Measurements from ENCODE around the gene PARP15. TPM values are rescaled to one million over a fixed set of nuclear protein-coding genes. Genes with fewer than 3 reads are reported as not detected.
"Not testable (repeated sequence)": the region's sequence is repeated elsewhere in the genome, so short reads cannot be mapped to it uniquely, and the experiment has no call there.

Gene PARP15
- total RNA-seq, 2 experiments from 2014 or later, result 49.1 to 52.8 TPM

GRCh38 chr3:122628567-122628966 is 51.1 kb downstream of the PARP15 start:
- POLR2A ChIA-PET, result interaction anchor here (0.7 to 1.4 kb wide), 2 partner anchors 13 to 64 kb away, joined by 4 to 5 read pairs; partner anchors contain the start of genes DTX3L and PARP9
- no peak overlapping the region for H3K4me3 Mint-ChIP-seq
- no peak for DNase-seq
- H3K9me3 Mint-ChIP-seq, result no peaks in the 10 kb centered on the region
- H3K27me3 Mint-ChIP-seq, result no peaks in the 10 kb centered on the region
- peaks cover 48% of the 10 kb centered on the region for H3K36me3 Mint-ChIP-seq
- H3K4me1 Mint-ChIP-seq, result peaks cover 1% of the 10 kb centered on the region
- no peak for ATAC-seq (ENCODE audit: low read depth)
- H3K27ac Mint-ChIP-seq, result no peak overlapping the region

- H3K27ac Mint-ChIP-seq, result no peak overlapping the region
- H3K9me3 Mint-ChIP-seq, result no peaks in the 10 kb centered on the region
- POLR2A ChIA-PET, result no interaction called here
- no peak overlapping the region for H3K4me3 Mint-ChIP-seq
- ATAC-seq (ENCODE audit: low read depth) (no peak), DNase-seq (no peak)
- H3K4me1 Mint-ChIP-seq, result peaks cover 5% of the 10 kb centered on the region
- H3K27me3 Mint-ChIP-seq, result no peaks in the 10 kb centered on the region
- peaks cover 53% of the 10 kb centered on the region for H3K36me3 Mint-ChIP-seq
These were observed 52.3 kb downstream of the PARP15 start for GRCh38 chr3:122629763-122630162.

- H3K9me3 Mint-ChIP-seq, result peaks cover 1% of the 10 kb centered on the region
- no peaks in the 10 kb centered on the region for H3K27me3 Mint-ChIP-seq
- DNase-seq, result no peak
- peaks cover 56% of the 10 kb centered on the region for H3K36me3 Mint-ChIP-seq
- H3K4me3 Mint-ChIP-seq, result no peak overlapping the region
- POLR2A ChIA-PET, result no interaction called here
- H3K4me1 Mint-ChIP-seq, result peaks cover 5% of the 10 kb centered on the region
- no peak for ATAC-seq (ENCODE audit: low read depth)
- H3K27ac Mint-ChIP-seq, result no peak overlapping the region
These were observed 58.3 kb downstream of the PARP15 start for GRCh38 chr3:122635789-122636188.

- no peaks in the 10 kb centered on the region for H3K27me3 Mint-ChIP-seq
- H3K36me3 Mint-ChIP-seq, result peaks cover 55% of the 10 kb centered on the region
- POLR2A ChIA-PET, result no interaction called here
- no peak overlapping the region for H3K4me3 Mint-ChIP-seq
- H3K9me3 Mint-ChIP-seq, result peaks cover 1% of the 10 kb centered on the region
- no peak overlapping the region for H3K27ac Mint-ChIP-seq
- no peak for ATAC-seq (ENCODE audit: low read depth)
- peaks cover 5% of the 10 kb centered on the region for H3K4me1 Mint-ChIP-seq
- no peak for DNase-seq
These were observed 59.2 kb downstream of the PARP15 start for GRCh38 chr3:122636697-122637096.

DNA sequence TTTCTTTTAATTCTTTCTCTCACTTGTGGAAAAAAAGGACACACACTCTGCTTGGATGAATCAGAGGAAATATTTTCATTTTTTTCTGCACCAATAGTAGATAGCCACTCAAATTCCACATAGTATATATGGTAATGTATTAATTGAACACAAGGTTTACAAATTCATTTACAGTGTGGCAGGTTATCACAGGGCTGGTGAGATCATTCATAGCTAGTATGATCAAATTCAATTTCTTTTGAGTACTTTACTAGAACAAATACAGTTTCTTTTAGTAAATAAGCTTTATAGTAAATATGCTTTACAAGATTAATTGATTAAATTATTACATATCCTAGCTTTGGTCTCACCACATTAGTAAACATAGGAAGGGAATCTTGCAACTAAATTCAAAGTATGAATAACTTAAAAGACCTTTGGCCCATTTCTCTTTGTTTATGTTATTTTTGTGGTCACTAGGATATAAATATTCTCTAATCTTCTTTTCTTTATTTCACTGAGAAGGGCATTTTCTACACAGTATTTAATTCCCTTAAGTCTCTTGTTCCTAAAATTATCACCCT is 63.1 kb downstream of the PARP15 start:
- H3K27me3 Mint-ChIP-seq, result no peaks in the 10 kb centered on the region
- ATAC-seq (ENCODE audit: low read depth) (no peak), DNase-seq (no peak)
- H3K4me1 Mint-ChIP-seq, result peaks cover 21% of the 10 kb centered on the region
- H3K27ac Mint-ChIP-seq, result no peak overlapping the region
- peaks cover 1% of the 10 kb centered on the region for H3K9me3 Mint-ChIP-seq
- POLR2A ChIA-PET, result interaction anchor here (1.2 kb wide), 1 partner anchor 76 kb away, joined by 3 read pairs; the partner anchor contains the start of gene DTX3L
- peaks cover 43% of the 10 kb centered on the region for H3K36me3 Mint-ChIP-seq
- H3K4me3 Mint-ChIP-seq, result no peak overlapping the region

DNA sequence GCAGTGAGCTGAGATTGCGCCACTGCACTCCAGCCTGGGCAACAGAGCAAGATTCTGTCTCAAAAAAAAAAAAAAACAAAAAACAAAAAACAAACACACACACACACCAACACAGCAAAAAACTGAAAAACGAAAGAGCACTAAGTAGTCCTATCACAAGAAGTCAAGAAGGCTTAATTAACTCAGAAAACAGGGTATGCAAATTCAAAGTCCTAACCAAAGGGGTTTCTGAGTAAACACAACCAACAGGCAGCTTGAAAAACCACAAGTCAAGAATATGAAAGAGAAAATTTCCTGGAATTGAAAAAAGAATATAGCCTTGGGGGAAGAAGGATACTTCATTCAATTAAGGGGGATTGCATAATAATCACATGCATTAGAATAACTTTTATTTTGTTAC is 65.5 kb downstream of the PARP15 start:
- peak overlapping the region; percentile 83 for H3K27ac Mint-ChIP-seq
- H3K9me3 Mint-ChIP-seq, result peaks cover 1% of the 10 kb centered on the region
- peaks cover 29% of the 10 kb centered on the region for H3K4me1 Mint-ChIP-seq
- peak overlapping the region; percentile 70 for H3K4me3 Mint-ChIP-seq
- ATAC-seq (ENCODE audit: low read depth), result peak; percentile 92
- H3K27me3 Mint-ChIP-seq, result peaks cover 12% of the 10 kb centered on the region
- DNase-seq, result no peak
- H3K36me3 Mint-ChIP-seq, result peaks cover 29% of the 10 kb centered on the region
- POLR2A ChIA-PET, result interaction anchor here (0.7 to 1.4 kb wide), 3 partner anchors 18 to 79 kb away, joined by 3 to 4 read pairs (median 3); partner anchors contain the start of genes DTX3L and PARP9

DNA sequence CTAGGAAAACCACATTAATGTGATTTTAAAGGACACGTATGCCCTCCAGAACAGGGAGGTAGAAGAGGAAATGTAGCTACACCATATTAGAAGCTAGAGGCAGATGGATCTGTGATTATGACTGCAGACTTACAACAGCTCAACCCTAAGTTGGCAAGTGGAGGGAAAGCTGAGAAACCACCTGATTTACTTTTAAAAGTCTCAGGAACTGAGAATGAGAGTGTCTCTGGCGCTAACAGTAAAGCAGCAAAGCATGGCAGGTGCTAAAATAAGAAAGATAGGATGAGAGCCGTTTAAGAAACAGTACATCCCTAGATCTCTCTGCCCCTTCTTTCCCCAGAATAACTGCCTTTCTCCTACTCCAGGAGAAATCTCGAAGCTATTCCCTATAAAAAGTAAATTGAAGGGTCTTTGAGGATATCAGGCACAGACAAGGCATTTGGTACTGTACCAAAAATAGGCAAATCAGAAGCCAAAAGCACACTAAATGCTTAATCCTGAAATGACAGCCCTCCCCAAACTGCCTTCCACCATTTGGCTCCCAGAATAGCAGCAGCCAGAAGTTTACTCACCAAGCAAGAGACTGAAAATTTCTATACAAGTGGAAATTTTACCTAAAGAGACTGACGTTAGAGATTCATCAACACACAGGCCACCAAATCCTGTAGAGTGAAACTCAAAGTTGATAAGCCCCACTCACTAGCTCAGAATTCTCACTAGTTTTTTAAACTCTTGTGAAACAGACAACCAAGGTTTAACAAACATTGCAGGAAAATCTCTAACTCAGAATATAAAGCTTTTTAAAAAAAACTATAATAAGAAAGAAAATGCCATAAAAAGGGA is 68.9 kb downstream of the PARP15 start:
- H3K9me3 Mint-ChIP-seq, result no peaks in the 10 kb centered on the region
- H3K27ac Mint-ChIP-seq, result no peak overlapping the region
- peaks cover 29% of the 10 kb centered on the region for H3K4me1 Mint-ChIP-seq
- peaks cover 21% of the 10 kb centered on the region for H3K27me3 Mint-ChIP-seq
- H3K4me3 Mint-ChIP-seq, result no peak overlapping the region
- H3K36me3 Mint-ChIP-seq, result peaks cover 9% of the 10 kb centered on the region
- ATAC-seq (ENCODE audit: low read depth) (no peak), DNase-seq (no peak)
- POLR2A ChIA-PET, result no interaction called here

DNA sequence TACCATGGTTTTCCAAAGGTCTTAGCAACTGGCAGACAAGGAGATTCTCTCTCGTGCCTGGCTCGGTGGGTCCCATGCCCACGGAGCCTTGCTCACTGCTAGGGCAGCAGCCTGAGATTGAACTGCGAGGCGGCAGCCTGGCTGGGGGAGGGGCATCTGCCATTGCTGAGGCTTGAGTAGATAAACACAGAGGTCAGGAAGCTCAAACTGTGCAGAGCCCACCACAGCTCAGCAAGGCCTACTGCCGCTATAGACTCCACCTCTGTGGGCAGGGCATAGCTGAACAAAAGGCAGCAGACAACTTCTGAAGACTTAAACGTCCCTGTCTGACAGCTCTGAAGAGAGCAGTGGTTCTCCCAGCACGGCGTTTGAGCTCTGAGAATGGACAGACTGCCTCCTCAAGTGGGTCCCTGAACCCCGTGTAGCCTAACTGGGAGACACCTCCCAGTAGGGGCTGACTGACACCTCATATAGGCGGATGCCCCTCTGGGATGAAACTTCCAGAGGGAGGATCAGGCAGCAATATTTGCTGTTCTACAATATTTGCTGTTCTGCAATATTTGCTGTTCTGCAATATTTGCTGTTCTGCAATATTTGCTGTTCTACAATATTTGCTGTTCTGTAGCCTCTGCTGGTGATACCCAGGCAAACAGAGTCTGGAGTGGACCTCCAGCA is 73.9 kb downstream of the PARP15 start:
- H3K4me3 Mint-ChIP-seq; H3K9me3 Mint-ChIP-seq; H3K4me1 Mint-ChIP-seq; H3K36me3 Mint-ChIP-seq; H3K27ac Mint-ChIP-seq; DNase-seq; ATAC-seq (ENCODE audit: low read depth); POLR2A ChIA-PET: not testable (repeated sequence)
- H3K27me3 Mint-ChIP-seq, result peaks cover 41% of the 10 kb centered on the region

DNA sequence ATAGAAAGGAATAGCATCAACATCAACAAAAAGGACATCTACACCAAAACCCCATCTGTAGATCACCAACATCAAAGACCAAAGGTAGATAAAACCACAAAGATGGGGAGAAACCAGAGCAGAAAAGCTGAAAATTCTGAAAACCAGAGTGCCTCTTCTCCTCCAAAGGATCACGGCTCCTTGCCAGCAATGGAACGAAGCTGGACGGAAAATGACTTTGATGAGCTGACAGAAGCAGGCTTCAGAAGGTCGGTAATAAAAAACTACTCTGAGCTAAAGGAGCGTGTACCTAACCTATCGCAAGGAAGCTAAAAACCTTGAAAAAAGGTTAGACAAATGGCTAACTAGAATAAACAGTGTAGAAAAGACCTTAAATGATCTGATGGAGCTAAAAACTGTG is 74.5 kb downstream of the PARP15 start:
- H3K9me3 Mint-ChIP-seq; DNase-seq; H3K4me3 Mint-ChIP-seq; H3K27ac Mint-ChIP-seq; ATAC-seq (ENCODE audit: low read depth); H3K36me3 Mint-ChIP-seq; POLR2A ChIA-PET; H3K4me1 Mint-ChIP-seq: not testable (repeated sequence)
- peaks cover 42% of the 10 kb centered on the region for H3K27me3 Mint-ChIP-seq

- H3K36me3 Mint-ChIP-seq; DNase-seq; H3K4me1 Mint-ChIP-seq; ATAC-seq (ENCODE audit: low read depth); POLR2A ChIA-PET; H3K27ac Mint-ChIP-seq; H3K4me3 Mint-ChIP-seq; H3K9me3 Mint-ChIP-seq: not testable (repeated sequence)
- peaks cover 41% of the 10 kb centered on the region for H3K27me3 Mint-ChIP-seq
These were observed 80.9 kb downstream of the PARP15 start for GRCh38 chr3:122658336-122658735.

DNA sequence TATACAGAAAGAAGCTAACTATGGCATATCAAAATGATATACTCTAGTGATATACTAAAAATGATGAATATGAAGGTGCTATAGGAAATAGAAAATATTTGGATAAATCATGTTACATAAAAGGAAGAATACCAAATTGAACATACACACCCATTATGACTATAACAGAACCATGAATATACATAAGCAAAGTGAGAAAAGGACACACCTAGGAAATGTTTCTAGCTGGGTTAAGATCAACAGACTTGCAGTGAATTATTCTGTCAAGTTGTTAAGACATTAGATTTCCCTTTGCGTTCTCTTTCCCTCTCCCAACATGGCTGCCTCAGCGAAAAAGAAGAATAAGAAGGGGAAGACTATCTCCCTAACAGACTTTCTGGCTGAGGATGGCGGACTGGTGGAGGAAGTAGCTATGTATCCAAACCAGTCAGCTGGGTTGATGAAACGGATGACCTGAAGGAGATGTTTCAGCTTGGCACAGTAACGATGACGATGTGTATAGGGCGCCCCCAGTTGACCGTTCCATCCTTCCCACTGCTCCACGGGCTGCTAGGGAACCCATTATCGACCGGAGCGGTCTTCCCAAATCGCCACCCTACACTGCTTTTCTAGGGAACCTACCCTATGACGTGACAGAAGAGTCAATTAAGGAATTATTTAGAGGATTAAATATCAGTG is 83.0 kb downstream of the PARP15 start:
- Mint-ChIP-seq H3K4me1 (peaks cover 5% of the 10 kb centered on the region), H3K4me3 (no peak overlapping the region), H3K27me3 (peaks cover 34% of the 10 kb centered on the region), H3K9me3 (peaks cover 4% of the 10 kb centered on the region), H3K27ac (no peak overlapping the region), H3K36me3 (peaks cover 1% of the 10 kb centered on the region)
- POLR2A ChIA-PET, result interaction anchor here (0.7 to 1.5 kb wide), 2 partner anchors 9 to 98 kb away, joined by 3 to 5 read pairs; no protein-coding TSS in a partner anchor
- ATAC-seq (ENCODE audit: low read depth) (peak; percentile 26), DNase-seq (no peak)

GRCh38 chr3:122661633-122662032 is 84.2 kb downstream of the PARP15 start:
- ATAC-seq (ENCODE audit: low read depth) (no peak), DNase-seq (no peak)
- POLR2A ChIA-PET, result interaction anchor here (1.5 kb wide), 1 partner anchor 99 kb away, joined by 5 read pairs; no protein-coding TSS in a partner anchor
- peaks cover 1% of the 10 kb centered on the region for H3K36me3 Mint-ChIP-seq
- H3K27me3 Mint-ChIP-seq, result peaks cover 34% of the 10 kb centered on the region
- no peak overlapping the region for H3K4me3 Mint-ChIP-seq
- peaks cover 4% of the 10 kb centered on the region for H3K9me3 Mint-ChIP-seq
- peaks cover 5% of the 10 kb centered on the region for H3K4me1 Mint-ChIP-seq
- no peak overlapping the region for H3K27ac Mint-ChIP-seq

GRCh38 chr3:122662505-122662904 is 85.1 kb downstream of the PARP15 start:
- Mint-ChIP-seq H3K27ac (no peak overlapping the region), H3K4me1 (peaks cover 5% of the 10 kb centered on the region), H3K36me3 (no peaks in the 10 kb centered on the region), H3K27me3 (peaks cover 30% of the 10 kb centered on the region), H3K9me3 (peaks cover 4% of the 10 kb centered on the region), H3K4me3 (no peak overlapping the region)
- POLR2A ChIA-PET, result interaction anchor here (0.6 kb wide), 1 partner anchor 1134 kb away, joined by 7 read pairs; no protein-coding TSS in a partner anchor
- ATAC-seq (ENCODE audit: low read depth) (no peak), DNase-seq (no peak)

Measured in activated naive CD8-positive, alpha-beta T cell treated with anti-CD3 and anti-CD28 coated beads, Interleukin-2, amount 10 ng/mL, durations not matched to agents 7 days and 5 days (primary cell).